GM23338 (cell line): ENCODE results near the gene DMD. TPM values are rescaled to one million over a fixed set of nuclear protein-coding genes. Genes with fewer than 3 reads are reported as not detected.

Source experiments
- ATAC-seq: fragments of 200-7000 bp; cut with Tn5 transposase; 3 replicates; pipeline ENCODE4 v1.9.1; 2020
- DNase-seq: peaks from one replicate; pipeline ENCODE4 v3.0.0-alpha.2; 2015; ENCODE audit warnings: low spot score
- H2AFZ ChIP-seq: fragments of 200-600 bp; sonication (generic); 2 replicates; pipeline ENCODE4 v1.8.0; 2016; ENCODE audit warnings: antibody characterized with exemption, mild to moderate bottlenecking, moderate library complexity
- H3F3A ChIP-seq: fragments of 200-600 bp; sonication (generic); replicated peaks from 2 replicates; pipeline ENCODE4 v1.8.0; 2017; ENCODE audit warnings: antibody characterized with exemption, mixed run types, low read depth
- H3K27ac ChIP-seq: fragments of 200-600 bp; sonication (generic); 2 replicates; pipeline ENCODE4 v1.6.1; 2016; ENCODE audit warnings: low read depth
- H3K27me3 ChIP-seq: fragments of 200-600 bp; sonication (generic); 2 replicates; pipeline ENCODE4 v1.8.0; 2016; ENCODE audit warnings: mild to moderate bottlenecking, mixed run types, moderate library complexity; ENCODE audit not compliant: insufficient read depth
- H3K36me3 ChIP-seq: fragments of 200-600 bp; sonication (generic); 2 replicates; pipeline ENCODE4 v1.8.0; 2016; ENCODE audit warnings: mild to moderate bottlenecking; ENCODE audit not compliant: insufficient read depth
- H3K4me1 ChIP-seq: fragments of 200-600 bp; sonication (generic); 2 replicates; pipeline ENCODE4 v1.8.0; 2016; ENCODE audit warnings: mild to moderate bottlenecking, moderate library complexity; ENCODE audit not compliant: insufficient read depth
- H3K4me2 ChIP-seq: fragments of 200-600 bp; sonication (generic); 2 replicates; pipeline ENCODE4 v1.7.1; 2017; ENCODE audit warnings: mixed run types
- H3K4me3 ChIP-seq: fragments of 200-600 bp; sonication (generic); 2 replicates; pipeline ENCODE4 v1.6.1; 2016; ENCODE audit warnings: mixed run types
- H3K79me2 ChIP-seq: fragments of 200-600 bp; sonication (generic); replicated peaks from 2 replicates; pipeline ENCODE4 v1.8.0; 2017; ENCODE audit warnings: mild to moderate bottlenecking; ENCODE audit not compliant: insufficient read depth
- H3K9me2 ChIP-seq: fragments of 200-600 bp; sonication (generic); 2 replicates; pipeline ENCODE4 v1.8.0; 2017; ENCODE audit not compliant: insufficient read depth
- H4K20me1 ChIP-seq: fragments of 200-600 bp; sonication (generic); replicated peaks from 2 replicates; pipeline ENCODE4 v1.8.0; 2017; ENCODE audit warnings: mild to moderate bottlenecking; ENCODE audit not compliant: insufficient read depth
- H3K27ac Mint-ChIP-seq: 2 replicates; pipeline ENCODE4 v1.8.0; 2020; ENCODE audit warnings: inconsistent platforms, mild to moderate bottlenecking, moderate library complexity, mixed read lengths
- H3K27me3 Mint-ChIP-seq: 3 replicates; pipeline ENCODE4 v1.8.0; 2022; ENCODE audit warnings: low read depth, mild to moderate bottlenecking, moderate library complexity, mixed read lengths, inconsistent platforms; ENCODE audit not compliant: insufficient read depth, poor library complexity
- H3K36me3 Mint-ChIP-seq: 3 replicates; pipeline ENCODE4 v1.8.0; 2021; ENCODE audit warnings: low read depth, mild to moderate bottlenecking, inconsistent platforms, moderate library complexity, mixed read lengths
- H3K4me1 Mint-ChIP-seq: 3 replicates; pipeline ENCODE4 v1.8.0; 2020; ENCODE audit warnings: mild to moderate bottlenecking, inconsistent platforms, mixed read lengths
- H3K4me3 Mint-ChIP-seq: 3 replicates; pipeline ENCODE4 v1.8.0; 2021; ENCODE audit warnings: moderate library complexity, mild to moderate bottlenecking, inconsistent platforms, mixed read lengths
- H3K9me3 Mint-ChIP-seq: 3 replicates; pipeline ENCODE4 v1.8.0; 2020; ENCODE audit warnings: moderate library complexity, mild to moderate bottlenecking, inconsistent platforms, mixed read lengths
- CREB1 ChIP-seq: fragments of 250-450 bp; sonication (Bioruptor Pico); IDR thresholded peaks from 2 replicates; pipeline ENCODE4 v1.5.0; 2020; ENCODE audit warnings: low read depth, mild to moderate bottlenecking, moderate library complexity
- CTCF ChIP-seq, 2 experiments: fragments of 200-600 bp in 1 of 2; sonication (generic) in 1 of 2; conservative IDR thresholded peaks; 2 replicates each; pipeline versions ENCODE4 v1.5.1 to v1.6.1; 2016 to 2017; ENCODE audit warnings: antibody characterized with exemption in 2 of 2, low read depth in 2 of 2, mild to moderate bottlenecking in 2 of 2, moderate library complexity in 1 of 2
- ETS1 ChIP-seq: IDR thresholded peaks from 2 replicates; pipeline ENCODE4 v1.6.1; 2016; ENCODE audit warnings: antibody characterized with exemption
- EZH2 ChIP-seq: fragments of 200-600 bp; sonication (generic); IDR thresholded peaks from one replicate; pipeline ENCODE4 v1.8.0; 2017; ENCODE audit warnings: antibody characterized with exemption, mild to moderate bottlenecking, low read depth; ENCODE audit not compliant: unreplicated experiment
- EZH2phosphoT487 ChIP-seq: fragments of 200-600 bp; sonication (generic); IDR thresholded peaks from one replicate; pipeline ENCODE4 v1.8.1; 2018; ENCODE audit warnings: antibody characterized with exemption; ENCODE audit not compliant: unreplicated experiment
- JUNB ChIP-seq: IDR thresholded peaks from one replicate; pipeline ENCODE4 v1.6.1; 2016; ENCODE audit warnings: antibody characterized with exemption; ENCODE audit not compliant: unreplicated experiment
- NANOG ChIP-seq: IDR thresholded peaks from 2 replicates; pipeline ENCODE4 v1.6.1; 2016; ENCODE audit warnings: antibody characterized with exemption, borderline replicate concordance
- POLR2AphosphoS5 ChIP-seq: IDR thresholded peaks from 2 replicates; pipeline ENCODE4 v1.6.1; 2016; ENCODE audit warnings: antibody characterized with exemption, low read depth
- STAT1 ChIP-seq: IDR thresholded peaks from one replicate; pipeline ENCODE4 v1.6.1; 2016; ENCODE audit warnings: antibody characterized with exemption; ENCODE audit not compliant: unreplicated experiment
- ZNF114 ChIP-seq: fragments of 250-450 bp; sonication (Bioruptor Pico); IDR thresholded peaks from 2 replicates; pipeline ENCODE4 v1.5.0; 2020; ENCODE audit warnings: mild to moderate bottlenecking, moderate library complexity
- ZNF331 ChIP-seq: fragments of 250-450 bp; sonication (Bioruptor Pico); IDR thresholded peaks from 2 replicates; pipeline ENCODE4 v1.5.0; 2020; ENCODE audit warnings: low read depth, mild to moderate bottlenecking, moderate library complexity
- ZNF462 ChIP-seq: fragments of 250-450 bp; sonication (Bioruptor Pico); IDR thresholded peaks from 2 replicates; pipeline ENCODE4 v1.5.0; 2020; ENCODE audit warnings: mild to moderate bottlenecking, moderate library complexity
- polyA plus RNA-seq: library from polyadenylated mRNA; unstranded; fragments of >200 nt; fragmentation: Nextera tagmentation; extraction: Ambion mirVana; gene quantifications from 2 replicates; pipeline ENCODE4 v1.2.1, GENCODE V29; 2016
- total RNA-seq: library from RNA; depleted of rRNA; stranded (reverse); fragments of >200 nt; shearing (Covaris generic); gene quantifications from 2 replicates; pipeline ENCODE4 v1.2.3, GENCODE V29; 2014

DMD gene
- total and polyA plus RNA-seq, 2 experiments from 2014 or later, result 4.5 to 7.6 TPM

GRCh38 chrX:32868524-32868895 lies 342.8 kb downstream of the DMD start:
- TF ChIP-seq ZNF331 (CRISPR knock-in tag) (no peak), CTCF (conservative IDR thresholded peaks at IDR 0.05; ENCODE audit: low read depth in 2 of 2) (no peak), JUNB (no peak), CREB1 (CRISPR knock-in tag) (no peak), ETS1 (no peak), EZH2 (no peak), STAT1 (no peak), NANOG (no peak), ZNF462 (no peak), EZH2phosphoT487 (no peak), ZNF114 (CRISPR knock-in tag) (no peak), POLR2AphosphoS5 (no peak)
- H2AFZ ChIP-seq, result no peak overlapping the region

More at GRCh38 chrX:32868524-32868895, 342.8 kb downstream of the DMD start:
- Histone ChIP-seq H4K20me1 (no peaks in the 10 kb centered on the region), H3K27ac (no peak overlapping the region), H3F3A (no peaks in the 10 kb centered on the region), H3K4me2 (no peak overlapping the region), H3K4me3 (no peak overlapping the region), H3K36me3 (no peaks in the 10 kb centered on the region), H3K27me3 (no peaks in the 10 kb centered on the region), H3K79me2 (no peaks in the 10 kb centered on the region), H3K4me1 (no peaks in the 10 kb centered on the region), H3K9me2 (no peaks in the 10 kb centered on the region)
- Mint-ChIP-seq H3K9me3 (no peaks in the 10 kb centered on the region), H3K4me1 (peaks cover 5% of the 10 kb centered on the region; the same call in 2 of the 3 replicates), H3K27ac (no peak overlapping the region), H3K4me3 (no peak overlapping the region), H3K27me3 (peaks cover 3% of the 10 kb centered on the region), H3K36me3 (no peaks in the 10 kb centered on the region)
- no peak for ATAC-seq
- DNase-seq, result no peak
